ENCODE data around the gene GSTA3. TPM values are rescaled to one million over a fixed set of nuclear protein-coding genes. Genes with fewer than 3 reads are reported as not detected.

The GSTA3 gene
- total and polyA plus RNA-seq, 2 of the 13 experiments (the other 11 are each of a cell fraction or from before 2014, with no cell fraction given) = not detected

DNA sequence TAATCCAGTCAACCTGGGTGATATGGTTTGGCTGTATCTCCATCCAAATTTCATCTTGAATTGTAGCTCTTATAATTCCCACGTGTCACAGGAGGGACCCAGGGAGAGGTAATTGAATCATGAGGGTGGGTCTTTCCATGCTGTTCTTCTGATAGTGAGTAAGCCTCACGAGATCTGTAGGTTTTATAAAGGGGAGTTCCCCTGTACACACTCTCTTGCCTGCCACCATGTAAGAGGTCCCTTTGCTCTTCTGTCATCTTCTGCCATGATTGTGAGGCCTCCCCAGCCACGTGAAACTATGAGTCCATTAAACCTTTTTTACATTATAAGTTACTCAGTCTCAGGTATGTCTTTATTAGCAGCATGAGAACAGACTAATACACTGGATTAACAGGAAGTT lies 19.5 kb downstream of the GSTA3 start (continued):
- TF ChIP-seq SRSF1 (optimal IDR thresholded peaks at IDR 0.05; ENCODE audit: low read depth, low read length) (no peak), GPBP1L1 (CRISPR knock-in tag; IDR thresholded peaks at IDR 0.05) (no peak), ZNF746 (CRISPR knock-in tag; IDR thresholded peaks at IDR 0.05) (no peak)
- TF ChIP-seq, protein P1, sequence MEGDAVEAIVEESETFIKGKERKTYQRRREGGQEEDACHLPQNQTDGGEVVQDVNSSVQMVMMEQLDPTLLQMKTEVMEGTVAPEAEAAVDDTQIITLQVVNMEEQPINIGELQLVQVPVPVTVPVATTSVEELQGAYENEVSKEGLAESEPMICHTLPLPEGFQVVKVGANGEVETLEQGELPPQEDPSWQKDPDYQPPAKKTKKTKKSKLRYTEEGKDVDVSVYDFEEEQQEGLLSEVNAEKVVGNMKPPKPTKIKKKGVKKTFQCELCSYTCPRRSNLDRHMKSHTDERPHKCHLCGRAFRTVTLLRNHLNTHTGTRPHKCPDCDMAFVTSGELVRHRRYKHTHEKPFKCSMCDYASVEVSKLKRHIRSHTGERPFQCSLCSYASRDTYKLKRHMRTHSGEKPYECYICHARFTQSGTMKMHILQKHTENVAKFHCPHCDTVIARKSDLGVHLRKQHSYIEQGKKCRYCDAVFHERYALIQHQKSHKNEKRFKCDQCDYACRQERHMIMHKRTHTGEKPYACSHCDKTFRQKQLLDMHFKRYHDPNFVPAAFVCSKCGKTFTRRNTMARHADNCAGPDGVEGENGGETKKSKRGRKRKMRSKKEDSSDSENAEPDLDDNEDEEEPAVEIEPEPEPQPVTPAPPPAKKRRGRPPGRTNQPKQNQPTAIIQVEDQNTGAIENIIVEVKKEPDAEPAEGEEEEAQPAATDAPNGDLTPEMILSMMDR (CRISPR knock-in tag; IDR thresholded peaks at IDR 0.05) = no peak

DNA sequence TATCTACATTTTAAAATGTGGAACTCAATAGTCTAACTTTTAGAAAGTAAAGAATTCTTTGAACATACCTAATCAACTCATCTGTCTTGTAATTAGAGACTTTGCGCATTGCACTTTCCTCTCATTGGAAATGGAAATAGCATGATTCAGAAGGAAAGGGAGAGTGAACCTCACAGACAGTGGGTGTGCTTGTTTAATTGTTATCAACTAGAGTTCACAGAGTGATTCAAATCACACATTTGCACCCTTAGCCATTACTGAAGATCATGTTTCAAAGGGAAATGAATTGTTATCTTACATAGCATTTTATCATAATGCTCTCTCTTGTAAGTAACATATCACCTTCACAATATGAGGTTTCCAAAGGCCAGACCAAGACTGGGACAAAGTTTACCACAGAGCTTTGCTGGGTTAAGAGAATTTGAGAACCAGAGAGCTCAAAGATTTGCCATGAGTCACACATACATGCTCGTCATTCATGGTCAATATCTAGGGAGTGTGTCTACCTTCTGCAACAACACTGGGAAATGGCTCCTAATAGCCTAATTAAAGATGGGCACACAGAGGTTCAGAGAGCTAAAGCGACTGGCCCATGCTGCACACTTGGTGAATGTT lies 21.5 kb downstream of the GSTA3 start:
- H3K4me3 ChIP-seq (replicated peaks in 1 of 3; ENCODE audit: insufficient read depth in 1 of 3, low read depth in 2 of 3, low read length in 3 of 3) = no peak overlapping the region
- intact Hi-C loops (cut with micrococcal nuclease; ENCODE audit: unreplicated experiment) = no loop called here
- no peak for FAIRE-seq
- TF ChIP-seq CREB1 (IDR thresholded peaks at IDR 0.05) = peak; percentile 38; the same call in 1 of the 2 replicates
- no peak for TF ChIP-seq CREB1 (CRISPR knock-in tag; IDR thresholded peaks at IDR 0.05)
- peak; percentile 28; the same call in 1 of the 2 replicates for TF ChIP-seq FOSL2 (CRISPR knock-in tag; IDR thresholded peaks at IDR 0.05)
- no peak for TF ChIP-seq FOXJ3 (CRISPR knock-in tag; IDR thresholded peaks at IDR 0.05; ENCODE audit: borderline replicate concordance)
- 55% methylated on average over 3 of the region's 3 CpGs for WGBS (ENCODE audit: low lambda C conversion rate)
- H3K4me2 ChIP-seq (ENCODE audit: low read depth, low read length) = no peak overlapping the region
- no peaks in the 10 kb centered on the region for H3K4me1 ChIP-seq (ENCODE audit: insufficient read depth, low read length)
- no peak overlapping the region for H3K9ac ChIP-seq (ENCODE audit: insufficient read depth, low read depth, low read length)
- H3K79me2 ChIP-seq (ENCODE audit: insufficient read depth, low read length) = no peaks in the 10 kb centered on the region
- no peak overlapping the region for H3K27ac ChIP-seq (ENCODE audit: extremely low read length, insufficient read depth, low read length)
- no peaks in the 10 kb centered on the region for H3K36me3 ChIP-seq (replicated peaks in 1 of 2; ENCODE audit: control insufficient read depth in 1 of 2, insufficient read depth in 2 of 2, low read length in 2 of 2)
- no TSS peak for BruUV-seq (replicated peaks)
- ChIA-PET POLR2A (no interaction called here), CTCF (ENCODE audit: low intra/inter-chr PET ratio, low total read pairs) (no interaction called here)
- H3K27me3 ChIP-seq (ENCODE audit: control insufficient read depth in 1 of 2, insufficient read depth in 2 of 2, low read length in 2 of 2) = peaks cover 0 to 3% of the 10 kb centered on the region in 2 experiments; a peak in 2 of 5 replicates
- peak; percentile 68; the same call in 2 of the 3 replicates for ATAC-seq
- H2AFZ ChIP-seq (ENCODE audit: low read length) = no peak overlapping the region
- no peaks in the 10 kb centered on the region for H3K9me3 ChIP-seq (ENCODE audit: low read length)
- no peak for DNase-seq (ENCODE audit: low spot score)
- no peaks in the 10 kb centered on the region for H4K20me1 ChIP-seq (ENCODE audit: insufficient read depth, low read length)
- in situ Hi-C loops (cut with HindIII; ENCODE audit: extremely low pct_ligation_motif_present, low pct_unique_long_range_greater_than_20kb) = no loop called here

Measured in HepG2 (cell line).